T-helper 9 cell (primary cell): Measurements from ENCODE around the gene PEMT.

Experiments
- DNase-seq: peaks from one replicate; pipeline ENCODE4 v3.0.0-alpha.2; 2020

PEMT gene

DNA sequence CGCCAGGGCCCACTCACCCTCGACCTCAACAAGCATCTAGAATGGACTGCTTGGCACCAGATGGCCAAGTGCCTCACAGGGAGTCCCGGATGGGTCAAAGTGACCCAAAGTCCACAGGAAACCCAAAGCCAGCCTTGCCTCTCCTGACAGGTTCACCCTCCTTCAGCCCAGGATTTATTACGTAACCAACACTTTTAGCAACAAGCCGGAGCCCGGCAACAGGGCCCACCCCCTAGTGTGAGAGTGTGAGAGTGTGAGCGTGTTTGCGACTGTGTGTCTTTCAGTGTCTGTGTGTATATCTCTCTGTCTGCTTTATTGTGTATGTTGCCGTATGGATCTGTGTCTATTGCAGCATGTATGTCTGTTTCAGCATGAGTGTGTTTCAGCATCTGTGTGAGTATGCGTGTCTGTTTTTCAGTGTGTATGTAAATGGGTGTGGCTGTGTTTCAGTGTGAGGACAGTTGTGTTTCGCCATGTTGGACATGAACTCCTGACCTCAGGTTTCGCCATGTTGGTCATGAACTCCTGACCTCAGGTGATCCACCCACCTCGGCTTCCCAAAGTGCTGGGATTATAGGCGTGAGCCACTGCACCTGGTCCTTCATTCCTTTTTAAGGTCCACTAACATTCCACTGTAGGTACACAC is 13.7 kb upstream of the PEMT start:
- no peak for DNase-seq

DNA sequence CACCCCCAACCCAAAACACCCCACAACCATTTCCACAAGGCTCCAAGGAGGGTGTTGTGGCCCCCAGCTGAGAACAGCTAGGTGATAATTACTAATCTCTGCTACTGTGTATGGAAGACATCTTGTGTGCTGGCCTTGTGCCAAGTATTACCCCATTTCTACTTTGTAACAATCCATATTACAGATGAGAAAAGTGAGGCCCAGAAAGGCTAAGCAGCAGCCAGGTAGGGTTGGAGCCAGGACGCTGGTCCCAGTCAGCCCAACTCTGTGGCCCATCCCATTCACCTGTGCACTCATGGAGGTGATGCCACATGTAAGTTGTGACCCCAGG is 12.4 kb upstream of the PEMT start:
- DNase-seq = no peak

DNA sequence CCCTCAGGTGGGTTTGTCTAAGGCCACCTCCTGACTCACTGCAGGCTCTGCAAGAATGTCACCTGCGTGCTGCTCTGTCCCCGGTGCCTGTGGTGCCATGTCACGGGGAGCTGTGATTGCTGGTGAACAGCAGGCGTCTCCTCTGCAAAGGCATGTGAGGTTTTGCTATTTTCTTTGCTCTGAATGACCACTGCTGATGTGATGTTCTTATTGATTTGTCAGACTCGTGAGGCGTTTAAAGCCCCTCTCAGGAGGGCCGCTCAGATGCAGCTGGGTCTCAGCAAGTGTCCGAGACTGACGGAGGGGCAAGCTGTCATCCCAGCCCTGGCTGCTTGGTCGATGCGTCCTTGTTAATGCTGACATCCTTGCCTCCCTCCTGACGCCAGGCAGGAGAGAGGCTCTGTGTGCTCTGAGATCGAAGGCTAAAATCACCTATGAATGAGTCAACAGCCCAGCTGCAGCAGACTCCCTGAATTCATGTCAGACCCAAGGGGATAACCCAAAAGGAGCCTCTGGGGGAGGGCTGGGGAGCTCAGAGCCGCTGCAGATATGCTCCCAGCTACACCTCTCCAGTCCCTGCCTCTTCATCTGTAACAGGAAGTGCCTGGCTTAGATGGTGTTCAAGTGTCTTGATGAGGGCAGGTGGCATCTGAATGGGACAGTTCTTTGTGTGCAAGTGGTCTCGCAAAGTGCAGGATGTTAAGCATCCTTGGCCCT is 11.8 kb upstream of the PEMT start:
- no peak for DNase-seq

DNA sequence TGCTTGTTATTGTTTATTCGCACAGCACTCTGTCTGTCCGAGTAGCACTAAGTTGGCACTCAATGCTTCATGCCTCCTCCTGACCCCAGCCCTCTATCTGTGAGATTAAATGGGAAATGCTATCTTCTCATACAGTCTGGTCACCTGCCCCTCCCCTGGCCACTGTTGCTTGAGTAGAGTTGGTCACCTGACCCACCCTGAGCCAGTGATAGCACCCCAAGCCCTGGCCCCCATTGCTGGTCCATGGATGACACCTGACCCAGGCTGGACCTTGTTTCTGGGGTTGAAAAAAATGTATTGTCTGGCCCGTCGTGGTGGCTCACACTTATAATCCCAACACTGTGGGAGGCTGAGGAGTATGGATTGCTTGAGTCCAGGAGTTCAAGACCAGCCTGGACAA is 8.5 kb upstream of the PEMT start:
- DNase-seq = no peak

DNA sequence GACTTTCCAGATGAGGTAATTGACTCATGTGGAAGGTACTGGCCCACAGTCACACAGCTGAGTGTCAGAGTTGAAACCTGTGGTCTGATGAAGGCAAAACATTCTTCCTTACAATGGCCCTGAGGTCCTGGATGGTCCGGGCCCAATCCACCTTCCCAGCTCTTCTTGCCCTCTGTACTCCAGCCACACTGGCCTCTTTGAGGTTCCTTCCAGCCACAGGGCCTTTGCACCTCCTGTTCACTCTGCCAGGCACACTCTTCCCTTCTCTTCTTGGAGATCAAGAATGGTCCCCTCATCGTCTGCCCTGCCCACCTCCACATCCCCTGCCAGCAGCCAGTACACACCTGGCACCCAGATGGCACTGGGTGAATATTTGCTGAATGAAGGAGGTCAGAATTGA is 6.5 kb upstream of the PEMT start:
- DNase-seq = no peak

DNA sequence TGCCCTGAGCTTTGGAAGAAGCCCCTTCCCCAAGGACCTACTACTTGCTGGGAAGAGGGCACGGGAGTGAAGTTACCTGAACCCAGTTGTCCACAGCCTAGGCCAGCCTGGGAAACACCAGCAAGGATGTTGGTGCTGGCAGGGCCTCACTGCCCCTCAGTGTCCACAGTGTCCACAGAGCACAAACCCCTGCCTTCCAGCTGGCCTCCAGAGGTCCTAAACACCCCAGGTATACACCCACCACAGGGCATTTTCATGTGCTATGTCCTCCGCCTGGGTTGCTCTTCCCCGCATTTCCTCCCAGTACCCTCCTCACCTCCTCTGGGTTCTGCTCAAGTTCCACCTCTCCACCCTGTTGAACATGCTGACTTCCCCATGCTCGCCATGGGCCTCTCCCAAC is 4.2 kb upstream of the PEMT start:
- no peak for DNase-seq

DNA sequence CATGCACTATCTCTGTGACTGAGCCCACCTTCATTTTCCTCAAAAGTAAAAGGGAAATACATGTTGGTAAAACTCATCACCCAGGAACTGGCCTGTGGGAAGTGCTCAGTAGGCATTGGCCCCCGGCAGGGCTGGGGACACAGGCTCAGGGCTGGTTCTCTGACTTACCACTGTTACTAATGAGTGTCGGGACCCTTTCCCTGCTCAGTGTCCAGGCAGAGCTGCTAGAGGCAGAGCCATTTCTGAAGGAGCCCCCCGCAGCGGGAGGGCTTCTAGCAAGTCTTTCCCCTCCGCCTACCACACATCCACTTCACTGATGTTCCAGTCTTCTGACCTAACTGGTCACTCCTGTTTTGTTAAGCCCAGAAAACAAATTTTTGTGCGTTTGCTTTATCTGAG is 1.7 kb upstream of the PEMT start:
- DNase-seq = no peak

DNA sequence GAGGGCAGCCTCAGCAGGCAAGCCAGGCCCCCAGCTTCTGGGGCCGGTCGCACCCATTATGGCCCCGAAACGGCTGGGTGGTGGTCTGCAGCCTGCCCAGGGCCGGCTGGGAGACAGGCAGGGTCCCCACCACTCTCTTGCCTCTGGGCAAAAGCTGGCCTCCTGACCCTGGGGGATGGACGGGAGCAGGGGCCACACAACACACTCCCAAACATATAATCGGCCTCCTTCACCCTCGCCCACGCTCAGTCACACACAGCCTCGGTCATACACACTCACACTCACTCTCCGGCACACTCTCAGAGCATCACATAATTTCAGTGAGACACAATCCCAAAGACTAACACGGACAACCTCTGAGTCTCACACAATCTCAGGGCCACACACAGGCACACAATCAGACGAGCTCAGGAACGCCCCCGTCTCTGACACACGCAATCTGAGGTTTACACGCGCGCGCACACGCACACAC is 589 bp downstream of the PEMT start:
- DNase-seq = no peak

DNA sequence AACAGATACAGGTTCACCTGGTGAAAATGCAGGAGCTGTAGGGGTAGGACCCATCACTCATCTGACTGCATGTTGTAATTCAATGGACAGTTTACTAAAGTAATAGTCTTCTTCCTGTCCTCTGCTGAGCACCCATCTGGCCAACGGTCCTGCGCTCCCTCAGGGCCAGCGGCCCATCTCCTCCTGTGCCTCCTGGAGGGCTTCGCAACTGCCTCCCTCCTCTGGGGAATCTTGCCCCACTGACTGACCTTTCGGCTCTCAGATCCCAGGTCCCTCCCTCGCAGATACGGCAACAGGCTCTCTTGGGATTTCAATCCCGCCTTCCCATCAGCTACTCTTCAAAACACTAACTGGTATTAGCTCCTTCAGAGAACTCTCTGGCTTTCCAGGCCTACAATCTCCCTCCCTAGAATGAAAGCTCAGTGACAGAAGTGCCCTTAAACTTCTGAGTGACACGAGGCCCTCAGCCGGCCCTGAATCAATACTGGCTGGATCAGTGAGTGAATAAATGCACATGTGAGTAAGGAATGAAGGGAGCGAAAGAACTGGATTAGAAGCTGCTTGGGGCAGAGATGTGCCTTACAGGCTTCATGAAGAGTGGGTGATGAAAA is 1.3 kb downstream of the PEMT start:
- no peak for DNase-seq

DNA sequence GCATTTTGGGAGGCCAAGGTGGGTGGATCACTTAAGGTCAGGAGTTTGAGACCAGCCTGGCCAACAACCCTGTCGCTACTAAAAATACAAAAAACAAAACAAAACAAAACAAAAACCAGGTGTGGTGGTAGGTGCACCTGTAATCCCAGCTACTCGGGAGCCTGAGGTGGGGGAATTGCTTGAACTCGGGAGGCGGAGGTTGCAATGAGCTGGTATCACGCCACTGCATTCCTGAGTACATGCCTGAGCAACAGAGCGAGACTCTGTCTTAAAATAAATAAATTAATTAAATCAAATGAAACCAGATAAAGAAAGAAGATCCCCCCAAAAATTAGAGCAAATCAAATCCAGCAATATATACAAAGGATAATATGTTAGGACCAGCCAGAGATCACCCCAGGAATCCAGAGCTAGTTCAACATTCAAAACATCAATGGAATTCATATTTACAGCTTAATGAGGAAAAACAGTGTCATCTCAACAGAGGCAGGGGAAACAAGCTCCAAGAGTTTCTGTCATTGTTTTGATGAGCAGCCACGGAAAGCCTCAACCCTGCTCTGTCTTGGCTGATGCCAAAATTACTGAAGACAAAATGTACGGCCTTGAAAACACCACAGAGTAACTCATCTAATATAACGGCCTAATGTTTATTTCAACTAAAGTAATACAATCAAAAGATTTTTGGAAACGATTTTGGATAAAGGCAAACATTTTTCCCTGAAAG is 3.7 kb downstream of the PEMT start:
- DNase-seq = no peak

DNA sequence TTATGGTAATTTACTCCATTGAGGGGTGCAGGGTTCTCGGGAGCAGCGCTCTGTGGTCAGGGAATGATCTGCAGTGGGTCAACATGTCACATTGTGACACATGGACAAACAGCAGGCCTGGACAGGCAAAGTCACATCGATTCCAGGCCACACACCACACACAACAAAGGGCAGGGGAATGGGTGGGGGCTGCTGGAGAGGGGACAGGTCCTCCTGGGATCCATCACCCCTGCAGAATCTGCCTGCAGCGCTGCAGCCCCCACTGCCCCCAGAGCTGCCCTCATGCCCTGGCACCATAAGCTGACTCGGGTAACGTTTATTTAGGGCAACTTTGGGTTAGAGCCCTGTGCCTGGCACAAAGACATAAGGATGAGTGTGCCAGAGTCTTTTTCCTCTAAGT is 9.1 kb downstream of the PEMT start:
- no peak for DNase-seq

DNA sequence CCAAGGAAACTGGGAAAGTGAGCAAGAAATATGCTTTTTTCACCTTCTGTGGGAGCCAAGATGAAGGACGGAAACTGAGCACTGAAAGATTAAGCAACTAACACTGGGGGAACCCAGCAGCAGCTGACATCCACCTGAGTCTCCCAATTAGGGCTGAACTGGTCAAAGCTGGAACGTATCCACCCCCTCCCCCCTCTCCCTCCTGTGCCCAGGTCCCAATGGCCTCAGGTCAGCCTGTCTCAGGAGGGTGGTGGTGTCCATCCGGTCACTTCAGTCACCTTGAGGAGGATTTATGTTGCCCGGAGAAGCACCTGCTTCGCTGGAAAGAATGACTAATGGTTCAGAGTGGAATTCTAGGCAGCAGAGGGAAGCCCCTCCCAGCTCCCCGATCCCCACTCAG is 10.0 kb downstream of the PEMT start:
- no peak for DNase-seq

DNA sequence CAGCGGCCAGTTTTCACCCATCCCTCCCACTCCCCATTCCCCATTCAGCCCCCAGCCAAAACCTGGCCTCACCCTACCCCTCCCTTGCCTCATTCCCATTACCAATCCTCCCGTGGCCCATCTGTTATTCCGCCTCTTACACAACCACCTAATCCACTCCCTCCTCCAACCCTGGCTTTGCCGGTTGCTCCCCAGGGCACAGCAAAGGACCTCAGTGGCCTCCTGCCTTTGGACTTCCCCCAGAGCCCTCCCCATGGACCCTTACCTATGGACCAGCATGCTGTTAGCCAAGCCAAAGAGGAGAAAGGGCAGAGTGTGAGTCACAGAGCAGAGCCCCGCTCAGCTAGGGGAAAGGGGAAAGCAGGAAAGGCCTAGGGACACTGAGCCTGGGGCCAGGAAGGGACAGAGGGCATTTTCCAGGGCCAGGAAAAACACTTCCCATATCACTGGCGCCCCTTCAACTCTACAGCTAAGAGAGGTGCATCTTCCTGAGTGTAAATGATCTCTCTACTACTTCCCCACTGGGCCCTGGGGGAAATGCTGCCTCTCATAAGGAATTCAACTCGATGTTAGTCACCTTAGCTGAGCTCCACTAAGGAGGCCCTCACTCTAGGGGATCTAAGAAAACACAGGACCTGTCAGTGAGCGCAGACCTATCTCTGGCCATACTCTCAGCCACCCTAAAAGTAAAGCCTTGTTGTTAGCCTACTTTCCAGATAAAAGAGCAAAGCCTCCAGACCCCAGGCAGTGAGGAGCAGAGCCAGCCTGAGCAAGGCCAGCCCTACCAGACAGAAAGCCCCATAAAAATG is 10.6 kb downstream of the PEMT start:
- DNase-seq = no peak

DNA sequence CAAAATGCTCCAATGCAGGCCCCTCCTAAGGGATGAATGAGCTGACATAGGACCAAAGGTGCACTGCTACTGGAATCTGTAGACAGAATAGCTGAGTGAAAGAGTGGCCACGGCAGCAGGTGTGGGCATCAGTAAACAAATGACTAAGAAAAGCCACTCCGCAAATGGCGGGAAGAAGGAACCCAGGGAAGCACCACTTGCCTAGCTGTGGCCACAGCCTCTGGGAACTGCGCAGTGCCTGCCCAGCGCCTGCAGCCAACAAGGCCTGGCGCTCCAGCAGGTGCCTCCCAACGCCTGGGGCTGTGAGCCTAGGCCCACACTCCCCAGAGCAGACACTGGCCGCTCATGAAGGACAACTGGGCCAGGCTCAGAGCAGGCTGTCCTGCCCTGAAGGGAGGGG is 11.8 kb downstream of the PEMT start:
- DNase-seq = no peak

DNA sequence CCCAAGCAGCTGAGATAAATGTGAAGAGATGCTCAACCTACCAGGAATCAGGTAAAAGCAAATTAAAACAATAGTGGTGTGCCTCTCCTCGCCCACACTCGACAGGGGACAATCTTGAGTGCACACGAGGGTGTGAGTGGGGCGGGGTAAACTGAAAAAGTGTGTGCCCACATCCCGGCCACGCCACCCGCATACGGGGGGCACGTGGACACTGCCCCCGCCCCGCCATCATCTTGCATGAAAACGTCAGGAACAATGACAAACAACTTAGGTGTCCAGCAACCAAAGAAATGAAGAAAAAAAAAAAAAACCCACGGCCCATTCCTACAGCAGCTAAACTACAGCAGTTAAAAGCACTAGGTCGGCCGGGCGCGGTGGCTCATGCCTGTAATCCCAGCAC is 14.1 kb downstream of the PEMT start:
- no peak for DNase-seq

DNA sequence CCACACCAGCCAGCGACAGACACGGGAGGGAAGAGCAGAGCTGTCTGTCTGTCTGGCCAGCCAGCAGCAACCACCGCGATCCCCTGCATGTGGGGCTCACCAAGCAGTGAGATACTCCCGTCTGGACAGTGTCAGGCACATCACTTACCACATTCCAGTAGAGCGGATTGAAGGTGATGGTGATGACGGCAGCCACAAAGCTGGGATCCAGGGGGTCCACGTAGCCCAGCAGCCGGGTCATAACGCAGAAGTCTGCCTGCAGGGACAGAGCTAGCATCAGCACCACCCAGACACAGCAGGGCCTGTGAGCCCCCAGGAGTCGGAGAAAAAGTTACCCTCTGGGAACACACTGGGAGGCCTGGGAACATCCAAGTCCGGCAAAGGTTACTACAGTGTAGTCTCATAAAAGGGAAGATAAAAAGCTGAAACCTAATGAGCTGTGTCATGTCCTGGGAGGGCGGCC is 14.7 kb downstream of the PEMT start:
- no peak for DNase-seq

DNA sequence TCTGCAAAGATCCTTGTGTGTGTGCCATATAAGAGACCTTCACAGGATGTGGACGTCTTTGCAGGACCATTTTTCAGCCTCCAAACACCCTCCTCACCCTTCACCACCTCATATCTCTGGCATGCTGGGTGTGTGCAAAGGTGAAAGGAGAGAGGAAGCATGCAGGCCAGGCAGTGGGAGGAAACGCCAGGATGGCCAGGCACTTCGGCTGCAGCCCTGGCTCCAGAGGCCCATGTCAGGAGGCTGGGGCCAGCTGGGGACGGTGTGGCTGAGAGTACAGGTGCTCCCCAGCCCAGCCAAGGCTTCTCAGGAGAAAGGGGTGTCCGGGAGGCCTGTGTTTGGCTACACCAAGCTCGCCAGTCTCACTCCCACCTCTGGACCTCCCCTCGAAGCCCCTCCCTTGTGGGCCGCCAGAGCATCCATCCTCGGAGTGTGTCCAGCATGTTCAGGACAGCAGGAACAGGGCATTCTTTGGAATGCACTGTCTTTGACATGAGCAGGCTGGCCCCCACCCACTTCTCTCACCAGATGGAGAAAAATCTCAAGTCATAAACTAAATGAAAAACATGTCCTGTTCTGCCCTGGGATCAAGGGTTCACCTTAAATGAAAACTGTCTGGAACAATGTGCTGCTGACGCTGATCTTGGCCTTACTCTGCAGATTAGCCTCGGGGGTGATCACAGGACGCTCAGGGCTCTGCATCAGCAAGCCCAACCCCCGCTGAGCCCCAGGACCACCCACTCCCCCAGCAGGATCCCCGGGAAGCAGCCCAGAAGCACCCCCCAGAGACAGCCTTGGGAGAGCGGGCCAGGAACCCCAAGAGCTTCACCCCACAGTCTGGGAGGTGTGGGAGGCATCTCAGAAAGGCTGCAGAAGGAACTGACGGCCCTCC is 15.9 kb downstream of the PEMT start:
- no peak for DNase-seq

DNA sequence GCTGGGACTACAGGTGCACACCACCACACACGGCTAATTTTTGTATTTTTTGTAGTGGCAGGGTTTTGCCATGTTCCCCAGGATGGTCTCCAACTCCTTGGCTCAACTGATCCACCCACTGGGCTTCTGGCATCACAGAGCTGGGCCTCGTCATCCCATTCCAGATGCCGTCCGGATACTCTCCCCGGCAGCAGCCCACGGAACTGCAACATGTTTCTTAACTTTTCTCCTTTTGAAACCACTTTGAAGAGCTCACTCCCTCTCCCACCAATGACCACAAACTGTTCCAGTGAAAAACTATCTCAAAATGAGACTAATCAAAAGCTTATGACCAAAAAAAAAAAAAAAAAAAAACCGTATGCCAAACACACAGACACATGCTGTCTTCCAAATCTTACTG is 17.6 kb downstream of the PEMT start:
- no peak for DNase-seq

DNA sequence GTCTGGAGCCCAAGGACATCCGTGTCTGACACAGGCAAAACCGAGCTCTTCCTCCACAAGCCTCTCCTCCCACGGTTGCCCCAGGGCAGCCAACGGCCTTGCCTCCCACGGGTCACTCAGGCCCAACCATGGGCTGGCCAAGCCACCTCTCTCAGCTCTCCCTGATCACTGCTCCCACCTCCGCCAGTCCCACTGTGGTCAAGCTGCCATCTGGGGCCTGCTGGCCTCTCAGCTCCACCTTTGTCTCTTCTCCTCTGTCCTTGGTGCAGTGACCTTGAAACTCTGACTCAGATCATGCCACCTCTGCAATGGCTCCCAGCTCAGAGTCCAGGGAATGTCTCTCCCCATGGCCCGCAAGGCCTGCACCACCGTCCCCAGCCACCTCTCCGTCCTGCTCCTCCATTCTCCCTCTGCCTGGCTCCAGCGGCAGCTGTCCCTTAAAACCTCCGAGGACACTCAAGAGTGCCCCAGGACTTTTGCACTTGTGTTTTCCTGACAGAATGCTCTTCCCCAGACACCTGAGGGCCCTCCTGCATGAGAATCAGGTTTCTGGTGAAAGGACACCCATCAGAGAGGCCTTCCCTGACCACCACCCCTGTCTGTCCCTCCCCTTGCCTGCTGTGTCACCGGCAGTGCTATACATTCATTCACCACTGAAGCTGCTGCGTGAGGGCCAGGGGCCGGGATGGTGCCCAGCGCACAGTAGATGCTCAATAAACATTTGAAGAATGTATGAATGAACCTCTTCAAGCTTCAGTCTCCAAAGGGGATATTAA is 19.3 kb downstream of the PEMT start:
- DNase-seq = no peak

DNA sequence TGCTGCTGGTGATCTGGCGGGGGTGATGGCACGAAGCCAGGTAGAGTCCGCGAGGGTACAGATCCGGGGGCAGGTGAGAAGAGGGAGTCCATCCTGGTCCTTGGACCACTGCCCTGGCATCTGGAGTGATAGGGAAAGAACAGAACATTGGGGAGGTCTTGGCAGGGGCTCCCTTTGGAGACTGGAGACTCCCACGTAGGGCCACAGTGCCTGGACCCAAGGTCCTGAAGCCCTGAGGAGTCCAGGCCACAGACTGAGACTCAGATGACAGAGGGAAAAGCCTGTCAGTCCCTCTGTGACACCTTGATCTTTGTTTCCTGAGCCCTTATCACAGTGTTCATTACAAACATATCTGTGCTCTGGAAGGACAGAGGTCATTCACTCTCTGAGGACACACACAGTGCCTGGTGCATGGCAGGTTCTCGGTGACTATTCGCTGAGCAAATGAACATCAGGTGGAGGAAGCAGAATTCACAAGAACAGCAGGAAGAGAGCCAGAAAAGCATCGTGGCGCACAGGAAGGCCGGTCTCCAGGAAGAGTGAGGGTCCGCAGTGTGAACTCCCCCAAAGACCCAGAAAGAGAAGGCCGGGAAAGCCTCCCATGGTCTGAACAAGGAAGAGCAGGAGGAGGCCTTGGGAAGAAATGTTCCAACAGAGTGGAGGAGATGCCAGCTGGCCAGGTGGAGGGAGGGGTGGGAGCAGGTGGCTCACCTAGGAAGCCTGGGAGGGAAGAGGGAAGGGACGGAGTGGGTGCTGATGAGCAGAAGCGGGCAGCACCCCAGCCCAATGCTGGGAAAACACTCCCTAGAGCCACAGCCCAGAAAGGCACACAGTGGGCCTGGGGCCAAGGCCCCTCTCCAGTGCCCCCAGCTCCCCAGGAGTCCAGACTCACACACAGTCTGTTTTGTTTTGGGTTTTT is 20.5 kb downstream of the PEMT start:
- no peak for DNase-seq
